ENCODE measurements around the gene NECTIN1. TPM values are rescaled to one million over a fixed set of nuclear protein-coding genes. Genes with fewer than 3 reads are reported as not detected.

NECTIN1 gene
- total RNA-seq, 1 donor from 2014 or later, result 45.3 TPM

DNA sequence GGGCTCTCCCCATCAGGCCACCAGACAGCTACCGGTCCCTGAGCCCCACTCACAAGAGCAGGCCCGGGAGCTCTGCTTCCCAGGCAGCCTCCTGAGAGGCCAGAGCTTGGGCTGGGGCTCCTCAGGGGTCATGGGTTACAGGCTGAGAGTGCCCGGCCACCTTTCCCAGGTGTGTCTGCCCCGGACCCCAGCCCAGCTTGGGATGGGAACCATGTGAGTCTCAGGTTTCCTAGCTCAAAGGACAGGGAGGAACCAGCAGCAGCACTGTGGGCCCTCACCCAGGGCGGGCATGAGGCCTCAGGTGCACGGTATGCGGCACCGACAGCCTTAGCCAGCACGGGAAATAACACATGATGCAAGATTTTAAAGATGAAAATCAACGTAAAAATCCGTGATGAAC lies 90.1 kb downstream of the NECTIN1 start:
- H3K4me3 Mint-ChIP-seq, result no peak overlapping the region
- H3K27me3 Mint-ChIP-seq (ENCODE audit: low read depth), result peaks cover 1% of the 10 kb centered on the region
- H3K27ac Mint-ChIP-seq, result no peak overlapping the region
- TF ChIP-seq, protein P1, sequence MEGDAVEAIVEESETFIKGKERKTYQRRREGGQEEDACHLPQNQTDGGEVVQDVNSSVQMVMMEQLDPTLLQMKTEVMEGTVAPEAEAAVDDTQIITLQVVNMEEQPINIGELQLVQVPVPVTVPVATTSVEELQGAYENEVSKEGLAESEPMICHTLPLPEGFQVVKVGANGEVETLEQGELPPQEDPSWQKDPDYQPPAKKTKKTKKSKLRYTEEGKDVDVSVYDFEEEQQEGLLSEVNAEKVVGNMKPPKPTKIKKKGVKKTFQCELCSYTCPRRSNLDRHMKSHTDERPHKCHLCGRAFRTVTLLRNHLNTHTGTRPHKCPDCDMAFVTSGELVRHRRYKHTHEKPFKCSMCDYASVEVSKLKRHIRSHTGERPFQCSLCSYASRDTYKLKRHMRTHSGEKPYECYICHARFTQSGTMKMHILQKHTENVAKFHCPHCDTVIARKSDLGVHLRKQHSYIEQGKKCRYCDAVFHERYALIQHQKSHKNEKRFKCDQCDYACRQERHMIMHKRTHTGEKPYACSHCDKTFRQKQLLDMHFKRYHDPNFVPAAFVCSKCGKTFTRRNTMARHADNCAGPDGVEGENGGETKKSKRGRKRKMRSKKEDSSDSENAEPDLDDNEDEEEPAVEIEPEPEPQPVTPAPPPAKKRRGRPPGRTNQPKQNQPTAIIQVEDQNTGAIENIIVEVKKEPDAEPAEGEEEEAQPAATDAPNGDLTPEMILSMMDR (IDR thresholded peaks at IDR 0.05; ENCODE audit: unreplicated experiment), result no peak
- no peak for DNase-seq (ENCODE audit: low spot score in 2 of 2, unreplicated experiment in 2 of 2)
- H3K36me3 Mint-ChIP-seq, result no peaks in the 10 kb centered on the region
- no peaks in the 10 kb centered on the region for H3K4me1 Mint-ChIP-seq
- H3K9me3 Mint-ChIP-seq, result no peaks in the 10 kb centered on the region

DNA sequence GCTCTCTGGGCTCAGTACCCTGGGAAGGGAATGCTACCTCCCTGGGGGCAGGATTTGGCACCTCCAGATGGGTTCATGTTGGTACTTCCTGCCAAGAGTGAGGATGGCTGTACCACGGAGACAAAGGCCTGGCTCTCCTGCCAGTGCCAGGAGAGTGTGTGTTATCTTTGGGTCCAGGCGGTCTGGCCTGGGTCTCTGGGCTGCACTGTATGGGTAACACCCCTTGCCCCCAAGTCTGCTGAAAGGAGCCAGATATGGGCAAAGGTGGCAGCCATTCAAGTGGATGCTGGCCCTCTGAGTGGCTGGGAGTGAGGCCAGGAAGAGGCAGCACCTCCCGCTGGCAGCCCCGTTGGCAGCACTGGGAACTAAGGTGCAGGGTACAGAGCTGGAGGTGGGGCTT lies 91.5 kb downstream of the NECTIN1 start:
- TF ChIP-seq, protein P1 (IDR thresholded peaks at IDR 0.05; ENCODE audit: unreplicated experiment), result no peak
- peaks cover 1% of the 10 kb centered on the region for H3K27me3 Mint-ChIP-seq (ENCODE audit: low read depth)
- peaks cover 3% of the 10 kb centered on the region for H3K9me3 Mint-ChIP-seq
- no peaks in the 10 kb centered on the region for H3K36me3 Mint-ChIP-seq
- H3K4me3 Mint-ChIP-seq, result no peak overlapping the region
- no peaks in the 10 kb centered on the region for H3K4me1 Mint-ChIP-seq
- no peak overlapping the region for H3K27ac Mint-ChIP-seq
- DNase-seq (ENCODE audit: low spot score in 2 of 2, unreplicated experiment in 2 of 2), result no peak

DNA sequence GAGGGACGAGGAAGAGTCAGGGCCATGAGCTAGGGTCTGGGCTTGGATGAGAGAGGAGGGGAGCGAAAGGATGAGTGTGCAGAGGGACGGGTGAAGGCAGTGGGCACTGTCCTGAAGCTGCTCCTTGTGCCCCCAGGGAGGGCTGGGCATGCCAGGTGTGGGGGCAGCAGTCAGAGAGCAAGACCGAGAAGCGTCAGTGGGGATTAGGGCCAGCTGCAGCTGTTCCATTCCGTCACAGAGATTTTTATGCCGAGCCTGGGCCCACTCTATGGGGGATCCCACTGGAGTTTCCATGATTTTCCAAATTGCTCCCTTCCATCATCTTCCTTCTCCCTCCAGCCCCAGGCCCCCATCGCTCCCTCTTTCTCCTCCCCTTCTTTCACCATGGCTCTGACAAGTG lies 93.2 kb downstream of the NECTIN1 start:
- Mint-ChIP-seq H3K36me3 (no peaks in the 10 kb centered on the region), H3K4me1 (no peaks in the 10 kb centered on the region), H3K27ac (no peak overlapping the region), H3K4me3 (no peak overlapping the region), H3K9me3 (peaks cover 3% of the 10 kb centered on the region), H3K27me3 (ENCODE audit: low read depth) (peaks cover 1% of the 10 kb centered on the region)
- TF ChIP-seq, protein P1 (IDR thresholded peaks at IDR 0.05; ENCODE audit: unreplicated experiment), result no peak
- no peak for DNase-seq (ENCODE audit: low spot score in 2 of 2, unreplicated experiment in 2 of 2)

DNA sequence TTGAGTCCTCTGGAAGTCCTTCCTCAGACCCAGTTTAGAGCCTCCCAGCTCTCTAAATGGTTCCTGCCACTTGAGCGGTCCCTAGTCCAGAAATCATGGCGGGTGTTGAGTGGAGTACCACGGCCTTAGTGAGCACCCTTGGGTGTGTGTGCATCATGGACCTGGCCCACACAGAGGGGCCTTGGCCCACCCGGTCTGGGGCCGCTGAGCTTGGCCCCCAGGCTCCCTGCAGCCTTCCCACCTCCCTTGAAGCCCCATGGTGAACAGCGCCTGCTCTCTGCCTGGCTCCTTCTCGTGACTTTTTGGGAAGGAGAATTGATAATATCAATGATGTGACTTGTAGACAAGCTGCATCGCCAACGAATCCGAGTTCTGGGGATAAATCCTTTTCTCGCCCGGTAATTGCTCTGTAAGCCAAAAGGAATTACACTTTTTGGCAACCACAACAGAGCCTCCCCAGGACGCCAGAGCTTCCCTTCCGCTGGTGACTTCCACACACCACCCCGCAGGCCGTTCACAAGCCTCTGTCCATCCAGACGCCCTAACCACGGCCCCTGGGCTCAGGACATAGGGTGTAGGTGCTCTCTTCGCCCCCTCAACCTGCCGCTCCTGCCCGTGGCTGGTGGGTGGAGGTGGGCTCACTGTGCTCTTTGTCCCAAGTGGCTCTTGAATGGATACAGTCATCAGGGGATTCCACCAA lies 93.8 kb downstream of the NECTIN1 start:
- H3K9me3 Mint-ChIP-seq, result peaks cover 3% of the 10 kb centered on the region

DNA sequence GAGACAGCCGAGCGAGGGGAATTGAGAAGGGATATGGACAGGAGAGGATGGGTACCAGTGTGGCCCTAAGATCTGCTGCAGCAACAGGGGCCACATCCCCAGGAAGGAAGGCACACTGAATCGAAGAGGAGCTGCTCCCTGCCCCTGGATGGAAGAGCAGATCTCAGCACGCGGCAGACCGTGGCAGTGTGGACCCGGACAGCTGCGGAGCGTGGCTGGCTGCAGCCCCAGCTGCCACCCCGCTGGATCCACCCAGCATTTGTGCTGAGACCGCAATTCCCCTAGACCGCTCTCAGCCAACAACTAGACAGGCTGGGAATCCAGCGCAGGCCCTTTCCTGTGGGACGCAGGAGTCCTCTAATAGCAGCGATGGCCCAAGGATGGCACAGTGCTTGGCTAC lies 94.7 kb downstream of the NECTIN1 start:
- TF ChIP-seq, protein P1 (IDR thresholded peaks at IDR 0.05; ENCODE audit: unreplicated experiment), result no peak
- no peaks in the 10 kb centered on the region for H3K36me3 Mint-ChIP-seq
- H3K9me3 Mint-ChIP-seq, result peaks cover 3% of the 10 kb centered on the region
- no peak for DNase-seq (ENCODE audit: low spot score in 2 of 2, unreplicated experiment in 2 of 2)
- H3K4me1 Mint-ChIP-seq, result no peaks in the 10 kb centered on the region
- H3K27me3 Mint-ChIP-seq (ENCODE audit: low read depth), result no peaks in the 10 kb centered on the region
- H3K27ac Mint-ChIP-seq, result no peak overlapping the region
- H3K4me3 Mint-ChIP-seq, result no peak overlapping the region

More for the DNA sequence above, 93.8 kb downstream of the NECTIN1 start:
- no peak for DNase-seq (ENCODE audit: low spot score in 2 of 2, unreplicated experiment in 2 of 2)
- Mint-ChIP-seq H3K27me3 (ENCODE audit: low read depth) (no peaks in the 10 kb centered on the region), H3K36me3 (no peaks in the 10 kb centered on the region), H3K4me3 (no peak overlapping the region), H3K4me1 (no peaks in the 10 kb centered on the region), H3K27ac (no peak overlapping the region)
- TF ChIP-seq, protein P1 (IDR thresholded peaks at IDR 0.05; ENCODE audit: unreplicated experiment), result no peak
